ENCODE measurements around the gene ICOS. TPM values are rescaled to one million over a fixed set of nuclear protein-coding genes. Genes with fewer than 3 reads are reported as not detected.
"Not testable (repeated sequence)": the region's sequence is repeated elsewhere in the genome, so short reads cannot be mapped to it uniquely, and the experiment has no call there.

The ICOS gene
- polyA plus RNA-seq, 1 of the 3 experiments (the other 2 are of a cell fraction): not detected

DNA sequence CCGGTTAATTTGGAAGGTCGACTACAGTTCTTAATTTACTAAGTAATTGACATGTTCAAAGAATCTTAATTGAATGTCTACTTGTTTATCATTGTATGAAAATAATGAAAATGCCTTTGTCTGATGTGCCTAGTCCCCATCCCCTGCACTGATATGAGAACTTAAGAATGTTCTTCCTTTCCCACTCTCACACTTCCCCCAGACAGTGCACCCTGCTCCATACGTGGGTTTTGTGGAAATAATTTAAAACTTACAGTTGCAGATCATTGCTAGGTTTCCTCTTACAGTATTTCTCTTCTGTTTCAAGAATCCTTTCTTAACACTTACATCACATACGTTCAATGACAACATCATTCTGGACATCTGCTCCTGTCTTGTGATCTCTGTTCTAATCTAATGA, 3.5 kb downstream of the ICOS start (continued):
- TF ChIP-seq, protein P1, sequence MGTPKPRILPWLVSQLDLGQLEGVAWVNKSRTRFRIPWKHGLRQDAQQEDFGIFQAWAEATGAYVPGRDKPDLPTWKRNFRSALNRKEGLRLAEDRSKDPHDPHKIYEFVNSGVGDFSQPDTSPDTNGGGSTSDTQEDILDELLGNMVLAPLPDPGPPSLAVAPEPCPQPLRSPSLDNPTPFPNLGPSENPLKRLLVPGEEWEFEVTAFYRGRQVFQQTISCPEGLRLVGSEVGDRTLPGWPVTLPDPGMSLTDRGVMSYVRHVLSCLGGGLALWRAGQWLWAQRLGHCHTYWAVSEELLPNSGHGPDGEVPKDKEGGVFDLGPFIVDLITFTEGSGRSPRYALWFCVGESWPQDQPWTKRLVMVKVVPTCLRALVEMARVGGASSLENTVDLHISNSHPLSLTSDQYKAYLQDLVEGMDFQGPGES (IDR thresholded peaks at IDR 0.05; ENCODE audit: low read depth, low read length): no peak

- DNase-seq: not testable (repeated sequence)
Measured at GRCh38 chr2:203943493-203944382, 7.2 kb downstream of the ICOS start.

GRCh38 chr2:203948733-203949132, 12.2 kb downstream of the ICOS start:
- no peaks in the 10 kb centered on the region for H3K9me3 ChIP-seq
- H3K36me3 ChIP-seq (replicated peaks in 1 of 2; ENCODE audit: control insufficient read depth in 1 of 2, insufficient read depth in 2 of 2, low read length in 1 of 2): no peaks in the 10 kb centered on the region
- no peaks in the 10 kb centered on the region for H4K20me1 ChIP-seq (ENCODE audit: insufficient read depth)
- ChIA-PET CTCF (no interaction called here), POLR2A (no interaction called here)
- DNase-seq: no peak
- H3K27ac ChIP-seq (ENCODE audit: low read depth in 2 of 2, low read length in 1 of 2): no peak overlapping the region
- no peaks in the 10 kb centered on the region for H3F3A ChIP-seq (replicated peaks; ENCODE audit: insufficient read depth)
- TF ChIP-seq EP300 (IDR thresholded peaks at IDR 0.05; ENCODE audit: borderline replicate concordance in 1 of 2, low read depth in 1 of 2, low read length in 1 of 2) (no peak), MEF2A (IDR thresholded peaks at IDR 0.05; ENCODE audit: borderline replicate concordance, low read depth) (no peak), JUND (IDR thresholded peaks at IDR 0.05) (no peak), GATA2 (CRISPR knock-in tag; IDR thresholded peaks at IDR 0.05) (no peak), RFX5 (IDR thresholded peaks at IDR 0.05; ENCODE audit: low read length) (no peak), RAD21 (IDR thresholded peaks at IDR 0.05; ENCODE audit: low read length) (no peak), PBX3 (IDR thresholded peaks at IDR 0.05) (no peak), REST (IDR thresholded peaks at IDR 0.05; ENCODE audit: low read depth, low read length) (no peak)
- no peak overlapping the region for H2AFZ ChIP-seq (ENCODE audit: low read depth)
- no peaks in the 10 kb centered on the region for H3K4me1 ChIP-seq (ENCODE audit: control insufficient read depth in 1 of 2, insufficient read depth in 2 of 2, low read depth in 1 of 2, low read length in 1 of 2)
- no peaks in the 10 kb centered on the region for H3K79me2 ChIP-seq (ENCODE audit: insufficient read depth)
- H3K9ac ChIP-seq: no peak overlapping the region
- no peaks in the 10 kb centered on the region for H3K9me2 ChIP-seq
- 8% methylated on average over 1 of the region's 1 CpG for WGBS (ENCODE audit: low lambda C conversion rate)
- H3K4me2 ChIP-seq: no peak overlapping the region
- no peak overlapping the region for H3K4me3 ChIP-seq (ENCODE audit: low read depth in 2 of 2, low read length in 1 of 2)
- no peaks in the 10 kb centered on the region for H3K27me3 ChIP-seq (ENCODE audit: insufficient read depth)

More at GRCh38 chr2:203943493-203944382, 7.2 kb downstream of the ICOS start:
- H3K4me1 ChIP-seq (ENCODE audit: control insufficient read depth in 1 of 2, insufficient read depth in 2 of 2, low read depth in 1 of 2, low read length in 1 of 2); H3K4me2 ChIP-seq; H3K27ac ChIP-seq (ENCODE audit: low read depth in 2 of 2, low read length in 1 of 2); H3K36me3 ChIP-seq (replicated peaks in 1 of 2; ENCODE audit: control insufficient read depth in 1 of 2, insufficient read depth in 2 of 2, low read length in 1 of 2); H3F3A ChIP-seq (replicated peaks; ENCODE audit: insufficient read depth); H3K27me3 ChIP-seq (ENCODE audit: insufficient read depth); H3K9me2 ChIP-seq; POLR2A ChIA-PET; H3K9ac ChIP-seq; H3K9me3 ChIP-seq; H3K4me3 ChIP-seq (ENCODE audit: low read depth in 2 of 2, low read length in 1 of 2); H2AFZ ChIP-seq (ENCODE audit: low read depth); H3K79me2 ChIP-seq (ENCODE audit: insufficient read depth); H4K20me1 ChIP-seq (ENCODE audit: insufficient read depth): not testable (repeated sequence)
- 68% methylated on average over 7 of the region's 7 CpGs for WGBS (ENCODE audit: low lambda C conversion rate)
- CTCF ChIA-PET: interaction anchor here (1.2 kb wide), 2 partner anchors 15 to 24 kb away, joined by 3 to 6 read pairs; no protein-coding TSS in a partner anchor
